IPS-20b (cell line): ENCODE measurements around the gene TTC32.
"Not testable (repeated sequence)": the region's sequence is repeated elsewhere in the genome, so short reads cannot be mapped to it uniquely, and the experiment has no call there.

ENCODE experiments used
- H3K27ac ChIP-seq: one replicate; pipeline ENCODE4 v1.5.1; 2013; ENCODE audit warnings: low read length
- H3K27me3 ChIP-seq: 2 replicates; pipeline ENCODE4 v1.6.1; 2013; ENCODE audit warnings: mild to moderate bottlenecking, low read length, inconsistent platforms; ENCODE audit not compliant: insufficient read depth
- H3K36me3 ChIP-seq: 2 replicates; pipeline ENCODE4 v1.6.1; 2013; ENCODE audit warnings: low read depth, mild to moderate bottlenecking, inconsistent platforms, low read length, moderate library complexity; ENCODE audit not compliant: insufficient read depth
- H3K4me1 ChIP-seq: 2 replicates; pipeline ENCODE4 v1.6.1; 2013; ENCODE audit warnings: mild to moderate bottlenecking, control low read depth, inconsistent platforms, low read length, moderate library complexity; ENCODE audit not compliant: insufficient read depth
- H3K4me3 ChIP-seq: 2 replicates; pipeline ENCODE4 v1.5.1; 2013; ENCODE audit warnings: mild to moderate bottlenecking, low read length, inconsistent platforms
- H3K9ac ChIP-seq: 2 replicates; pipeline ENCODE4 v1.6.1; 2013; ENCODE audit warnings: low read depth, mild to moderate bottlenecking, inconsistent platforms, low read length, moderate library complexity
- H3K9me3 ChIP-seq: 2 replicates; pipeline ENCODE4 v1.6.1; 2013; ENCODE audit warnings: mild to moderate bottlenecking, low read depth, low read length, inconsistent platforms; ENCODE audit not compliant: insufficient read depth

TTC32 gene

DNA sequence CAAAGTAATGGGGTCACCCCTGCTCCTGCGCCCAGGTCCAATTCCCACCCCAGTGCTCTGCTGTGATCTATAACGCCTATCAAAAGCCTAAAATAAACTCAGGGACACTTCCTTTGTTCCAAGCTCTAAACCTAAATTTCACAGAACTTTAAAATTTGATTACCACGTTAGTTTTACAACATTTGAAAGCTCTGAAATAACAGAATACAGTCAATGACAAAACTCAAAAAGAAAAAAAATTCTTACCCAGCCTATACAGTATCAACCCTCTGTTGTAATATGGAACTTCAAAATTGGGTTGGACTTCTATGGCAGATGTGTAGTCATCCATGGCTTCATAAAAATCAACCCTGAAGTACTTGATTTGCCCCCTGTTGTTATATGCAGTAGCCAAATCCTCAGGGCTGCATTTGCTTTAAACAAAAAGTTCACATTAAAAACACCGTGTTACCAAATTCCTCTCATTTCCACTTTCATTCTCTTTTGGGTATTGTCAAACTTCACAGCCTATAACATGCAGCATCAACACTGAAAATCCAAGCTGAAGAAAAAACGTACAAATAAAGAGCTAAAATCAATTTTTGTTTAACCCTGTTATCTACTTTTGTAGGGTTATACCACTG lies 4.0 kb downstream of the TTC32 start:
- no peaks in the 10 kb centered on the region for H3K27me3 ChIP-seq
- H3K9ac ChIP-seq, result no peak overlapping the region
- no peak overlapping the region for H3K27ac ChIP-seq
- no peaks in the 10 kb centered on the region for H3K9me3 ChIP-seq
- H3K4me1 ChIP-seq, result peaks cover 10% of the 10 kb centered on the region; the same call in 1 of the 2 replicates
- H3K36me3 ChIP-seq, result no peaks in the 10 kb centered on the region
- no peak overlapping the region for H3K4me3 ChIP-seq

DNA sequence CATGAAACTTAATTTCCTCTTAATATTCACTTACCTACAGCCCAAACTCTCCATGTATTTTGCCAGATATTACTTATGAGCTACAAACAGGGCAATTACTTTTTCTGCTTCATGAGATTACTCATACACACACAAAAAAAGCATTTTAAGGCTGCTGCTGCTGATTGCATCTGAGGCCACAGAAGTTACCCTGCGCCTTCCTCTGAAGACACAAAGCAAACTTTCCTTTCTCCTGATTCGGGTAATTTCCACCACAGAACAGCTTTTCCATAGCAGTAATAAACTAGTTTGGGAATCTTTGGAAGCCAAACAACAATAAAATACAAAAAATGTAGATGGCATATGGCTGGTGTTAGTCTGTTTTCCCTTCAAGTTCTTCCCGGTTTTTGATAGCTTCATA lies 6.2 kb downstream of the TTC32 start:
- Histone ChIP-seq H3K36me3 (no peaks in the 10 kb centered on the region), H3K9ac (no peak overlapping the region), H3K4me1 (0 out of 2 replicates have a peak, but pooled peaks cover 4% of the 10 kb centered on the region), H3K27me3 (no peaks in the 10 kb centered on the region), H3K27ac (no peak overlapping the region), H3K9me3 (no peaks in the 10 kb centered on the region), H3K4me3 (no peak overlapping the region)

DNA sequence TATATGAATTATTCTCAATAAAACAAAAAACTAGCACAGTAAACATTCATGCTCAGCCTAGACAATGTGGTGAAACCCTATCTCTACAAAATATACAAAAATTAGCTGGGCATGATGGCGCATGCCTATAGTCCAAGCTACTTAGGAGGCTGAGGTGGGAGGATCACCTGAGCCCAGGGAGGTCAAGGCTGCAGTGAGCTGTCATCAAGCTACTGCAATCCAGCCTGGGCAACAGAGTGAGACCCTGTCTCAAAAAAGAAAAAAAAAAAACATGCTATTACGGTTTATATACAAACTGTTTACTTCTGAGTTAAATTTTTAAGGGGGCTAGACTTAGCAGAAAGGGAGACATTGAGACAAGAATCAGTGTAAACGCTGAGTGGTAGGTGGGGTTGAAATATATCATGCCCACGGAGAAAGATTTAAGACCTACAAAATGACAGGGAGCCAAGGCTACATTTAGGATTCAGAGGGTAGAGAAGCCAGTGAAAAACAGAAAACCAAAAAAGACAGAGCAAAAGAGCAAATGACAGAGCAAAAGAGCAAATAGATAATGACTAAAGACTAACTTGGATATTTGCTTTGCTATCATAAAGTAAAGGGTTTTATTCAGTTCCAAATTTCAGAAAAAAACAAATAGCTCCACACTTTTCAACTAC lies 7.5 kb downstream of the TTC32 start:
- Histone ChIP-seq H3K36me3 (no peaks in the 10 kb centered on the region), H3K9ac (no peak overlapping the region), H3K27me3 (no peaks in the 10 kb centered on the region), H3K9me3 (no peaks in the 10 kb centered on the region), H3K4me1 (no peaks in the 10 kb centered on the region), H3K27ac (no peak overlapping the region), H3K4me3 (no peak overlapping the region)

DNA sequence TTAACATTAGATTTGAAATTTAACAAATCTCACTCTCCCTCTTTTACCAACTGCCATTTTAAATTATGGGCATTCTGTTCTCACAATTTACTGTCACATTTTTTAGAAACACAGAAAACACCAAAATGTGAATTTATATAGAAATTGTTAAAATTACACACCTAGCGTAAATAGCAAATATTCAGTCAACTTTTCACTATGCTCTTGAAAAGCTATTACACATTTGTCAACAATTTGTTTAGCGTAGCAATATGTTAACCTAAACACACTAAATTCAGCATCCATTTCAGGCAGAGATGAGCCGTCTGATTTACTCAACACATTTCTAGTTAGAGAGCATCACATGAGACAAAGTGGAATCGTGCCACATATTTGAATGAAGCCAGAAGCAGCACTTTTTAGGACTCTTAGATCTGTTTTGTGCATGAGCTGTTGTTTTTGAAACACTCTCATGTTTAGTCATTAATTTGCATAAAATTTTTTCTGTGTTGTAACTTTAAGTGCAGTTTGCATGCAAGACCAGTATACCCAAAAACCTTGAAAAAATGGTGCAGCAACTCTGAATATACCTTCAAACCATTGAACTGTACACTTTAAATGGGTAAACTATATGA lies 8.2 kb downstream of the TTC32 start:
- Histone ChIP-seq H3K27me3 (no peaks in the 10 kb centered on the region), H3K9me3 (no peaks in the 10 kb centered on the region), H3K9ac (no peak overlapping the region), H3K4me1 (no peaks in the 10 kb centered on the region), H3K4me3 (no peak overlapping the region), H3K27ac (no peak overlapping the region), H3K36me3 (no peaks in the 10 kb centered on the region)

DNA sequence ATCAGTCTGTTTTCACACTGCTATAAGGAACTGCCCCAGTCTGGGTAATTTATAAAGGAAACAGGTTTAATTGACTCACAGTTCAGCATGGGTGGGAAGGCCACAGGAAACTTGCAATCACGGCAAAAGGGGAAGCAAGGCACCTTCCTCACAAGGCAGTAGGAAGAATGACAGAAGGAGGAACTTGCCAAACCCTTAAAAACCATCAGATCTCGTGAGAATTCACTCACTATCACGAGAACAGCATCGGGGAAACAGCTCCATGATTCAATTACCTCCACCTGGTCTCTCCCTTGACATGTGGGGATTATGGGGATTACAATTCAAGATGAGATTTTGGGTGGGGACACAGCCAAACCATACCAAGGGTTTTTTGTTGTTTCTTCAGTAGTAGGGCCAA lies 9.8 kb downstream of the TTC32 start:
- H3K27ac ChIP-seq, H3K36me3 ChIP-seq, H3K4me3 ChIP-seq, H3K9me3 ChIP-seq, H3K4me1 ChIP-seq, H3K9ac ChIP-seq, H3K27me3 ChIP-seq: not testable (repeated sequence)

DNA sequence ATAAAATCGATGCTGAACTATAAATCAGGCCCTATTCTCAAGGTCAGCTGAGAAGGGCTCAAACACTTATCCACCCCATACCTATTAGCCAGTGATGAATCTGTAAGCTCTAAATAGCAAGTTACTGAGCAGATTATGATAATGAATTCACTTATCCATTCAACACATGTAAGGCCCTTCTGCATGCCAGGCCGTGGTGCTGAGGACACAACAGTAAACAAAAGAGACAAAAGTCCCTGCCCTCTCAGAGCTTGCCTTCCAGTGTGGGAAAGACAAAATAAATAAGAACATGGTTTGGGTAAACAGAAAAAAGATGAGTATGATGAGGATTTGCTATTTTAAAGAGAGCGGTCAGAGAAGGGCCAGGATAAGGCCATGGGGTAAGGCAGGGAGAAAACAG lies 11.7 kb downstream of the TTC32 start:
- H3K4me1 ChIP-seq, result no peaks in the 10 kb centered on the region
- H3K9ac ChIP-seq, result no peak overlapping the region
- no peaks in the 10 kb centered on the region for H3K36me3 ChIP-seq
- H3K4me3 ChIP-seq, result no peak overlapping the region
- no peaks in the 10 kb centered on the region for H3K9me3 ChIP-seq
- no peaks in the 10 kb centered on the region for H3K27me3 ChIP-seq
- no peak overlapping the region for H3K27ac ChIP-seq

DNA sequence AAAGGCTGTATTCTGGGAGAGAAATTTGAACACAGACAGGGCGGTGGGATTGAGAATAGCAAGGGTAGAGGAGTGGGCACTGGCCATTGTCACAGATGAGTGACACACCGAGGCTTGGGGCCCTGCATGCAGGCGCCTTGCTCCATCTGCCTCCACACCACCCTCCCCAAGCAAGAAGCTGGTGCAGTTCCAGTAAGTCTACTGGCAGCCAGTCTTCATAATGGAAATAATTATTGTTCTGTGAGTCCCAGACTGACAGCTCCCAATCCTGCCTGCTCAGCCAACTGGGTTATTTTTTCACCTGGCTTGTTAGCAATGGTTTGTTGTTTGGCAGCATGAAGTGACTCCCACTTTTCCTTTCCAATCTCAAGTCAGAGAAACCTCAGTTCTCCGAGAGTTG lies 13.0 kb downstream of the TTC32 start:
- Histone ChIP-seq H3K9ac (no peak overlapping the region), H3K4me1 (no peaks in the 10 kb centered on the region), H3K27me3 (no peaks in the 10 kb centered on the region), H3K27ac (no peak overlapping the region), H3K4me3 (no peak overlapping the region), H3K9me3 (no peaks in the 10 kb centered on the region), H3K36me3 (no peaks in the 10 kb centered on the region)

DNA sequence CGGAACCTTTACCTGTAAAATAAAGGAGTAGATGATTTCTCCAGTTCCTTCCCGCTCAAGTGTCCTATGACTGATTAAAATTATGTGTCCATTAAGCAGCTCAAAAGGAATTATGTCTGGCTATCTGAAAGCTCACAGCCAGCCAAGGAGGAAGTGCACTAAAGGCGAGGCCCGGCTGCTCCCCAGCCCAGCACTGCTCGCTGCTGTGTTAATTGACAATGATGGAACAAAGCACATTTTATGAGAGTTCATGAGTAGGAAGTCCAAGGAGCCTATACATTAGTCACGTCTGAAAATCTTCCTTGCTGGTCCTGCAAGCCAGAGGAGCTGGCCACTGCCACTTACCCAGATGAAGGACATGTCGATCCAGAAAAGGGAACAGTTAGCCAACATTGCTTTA lies 14.3 kb downstream of the TTC32 start:
- H3K9me3 ChIP-seq, result no peaks in the 10 kb centered on the region
- H3K4me1 ChIP-seq, result no peaks in the 10 kb centered on the region
- H3K36me3 ChIP-seq, result no peaks in the 10 kb centered on the region
- no peaks in the 10 kb centered on the region for H3K27me3 ChIP-seq
- no peak overlapping the region for H3K4me3 ChIP-seq
- H3K27ac ChIP-seq, result no peak overlapping the region
- H3K9ac ChIP-seq, result no peak overlapping the region

DNA sequence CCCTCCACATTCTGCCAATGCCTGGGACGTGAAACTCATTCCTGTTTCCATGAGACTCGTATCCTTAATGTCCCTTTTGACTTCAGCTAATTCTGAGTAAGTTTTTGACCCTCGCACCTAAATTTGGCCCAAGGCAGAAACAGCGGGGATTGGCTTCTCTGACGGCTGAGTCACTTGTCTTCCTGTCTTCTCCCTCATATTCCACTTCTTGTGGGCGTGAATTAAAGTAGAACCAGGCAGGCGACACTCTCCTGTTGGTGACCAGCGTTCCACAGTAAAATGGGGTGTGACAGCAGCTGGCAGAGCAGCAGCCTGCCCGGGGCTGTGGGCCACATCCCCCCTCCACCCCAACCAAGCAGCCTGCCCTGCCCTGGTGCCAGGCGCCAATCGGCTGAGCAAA lies 15.5 kb downstream of the TTC32 start:
- Histone ChIP-seq H3K4me3 (no peak overlapping the region), H3K4me1 (no peaks in the 10 kb centered on the region), H3K9me3 (no peaks in the 10 kb centered on the region), H3K36me3 (no peaks in the 10 kb centered on the region), H3K27ac (no peak overlapping the region), H3K9ac (no peak overlapping the region), H3K27me3 (no peaks in the 10 kb centered on the region)

DNA sequence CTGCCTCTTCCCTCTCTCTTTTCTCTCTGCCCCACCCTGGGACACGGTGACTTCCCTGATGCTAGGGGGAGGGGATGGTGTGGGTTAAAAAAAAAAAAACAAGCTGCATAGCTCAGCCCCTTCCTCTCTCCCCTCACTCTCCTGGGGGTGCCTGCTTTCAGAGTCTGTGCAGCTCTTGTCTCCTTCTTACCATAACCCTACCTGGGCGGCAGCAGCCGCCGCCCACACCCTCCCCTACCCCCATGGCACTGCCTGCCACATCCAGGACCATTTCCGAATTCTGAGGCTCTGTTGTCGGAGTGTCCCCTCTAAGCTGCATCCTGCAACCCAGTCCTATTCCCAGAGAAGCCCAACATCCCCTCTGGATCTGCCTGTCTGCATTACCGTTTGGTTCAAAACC lies 16.0 kb downstream of the TTC32 start:
- Histone ChIP-seq H3K4me1 (no peaks in the 10 kb centered on the region), H3K27ac (no peak overlapping the region), H3K27me3 (no peaks in the 10 kb centered on the region), H3K9ac (no peak overlapping the region), H3K36me3 (no peaks in the 10 kb centered on the region), H3K9me3 (no peaks in the 10 kb centered on the region), H3K4me3 (no peak overlapping the region)

DNA sequence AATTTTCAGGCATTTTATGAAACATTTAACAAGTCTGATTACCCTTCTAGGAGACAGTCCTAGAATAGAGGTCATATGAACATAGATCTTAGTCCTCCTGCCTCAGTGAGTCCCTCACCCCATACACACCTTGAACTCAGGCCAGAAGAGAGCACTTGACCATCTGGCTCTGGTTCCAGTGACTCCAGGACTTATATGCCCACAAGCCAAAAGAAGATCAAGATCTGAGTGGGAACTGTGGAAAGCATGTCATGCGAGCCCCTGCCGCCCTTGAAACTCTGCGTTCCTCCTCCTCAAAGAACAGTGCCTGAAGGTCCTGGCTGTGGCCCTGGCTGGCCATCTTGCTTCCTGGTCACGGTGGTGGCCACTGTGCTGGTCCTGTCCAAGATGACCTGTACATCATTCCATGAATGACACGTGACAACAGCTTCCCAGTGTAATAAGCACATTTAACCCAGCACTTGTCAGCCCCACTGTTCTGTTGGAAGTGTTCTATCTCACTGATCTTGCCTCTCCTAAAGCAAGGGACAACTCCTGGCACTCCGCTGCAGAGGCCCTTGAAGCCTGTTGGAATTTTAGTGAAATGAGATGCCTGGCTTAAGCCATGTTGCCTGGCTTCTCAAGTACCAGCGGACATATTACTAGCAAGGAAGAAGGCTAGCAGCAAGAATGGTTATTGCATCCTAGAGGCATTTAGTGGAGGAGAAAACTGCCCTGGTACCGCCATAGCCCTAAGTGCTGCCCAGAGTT lies 17.6 kb downstream of the TTC32 start:
- Histone ChIP-seq H3K9me3 (no peaks in the 10 kb centered on the region), H3K27ac (no peak overlapping the region), H3K36me3 (no peaks in the 10 kb centered on the region), H3K27me3 (no peaks in the 10 kb centered on the region), H3K9ac (no peak overlapping the region), H3K4me3 (no peak overlapping the region), H3K4me1 (no peaks in the 10 kb centered on the region)

DNA sequence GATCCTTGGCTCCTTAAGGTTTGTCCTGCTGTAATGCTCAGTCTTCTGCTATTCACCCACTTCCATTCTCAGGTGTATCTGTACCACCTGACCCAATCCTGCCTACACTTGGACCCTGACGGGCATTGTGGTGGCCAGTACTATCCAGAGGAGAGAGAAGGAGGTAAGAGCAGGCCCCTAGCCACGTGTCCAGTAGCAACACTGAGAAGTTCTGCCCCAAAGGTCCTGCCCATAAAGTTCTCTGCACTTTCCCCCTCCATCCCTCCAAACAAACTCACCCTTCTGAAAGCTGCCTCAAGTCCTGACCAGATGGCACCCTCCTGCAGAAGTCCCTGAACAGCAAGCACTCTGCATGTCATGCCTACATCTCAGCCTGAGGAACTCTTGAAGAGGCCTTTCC lies 18.3 kb downstream of the TTC32 start:
- Histone ChIP-seq H3K27ac (no peak overlapping the region), H3K36me3 (no peaks in the 10 kb centered on the region), H3K9ac (no peak overlapping the region), H3K4me3 (no peak overlapping the region), H3K27me3 (no peaks in the 10 kb centered on the region), H3K9me3 (no peaks in the 10 kb centered on the region), H3K4me1 (no peaks in the 10 kb centered on the region)
